Uterus (tissue), 2 donors: ENCODE results near the gene CHMP6.

Experiments
- POLR2A ChIP-seq, 2 donors: fragments of 450-650 bp; IDR thresholded peaks; one replicate each; pipeline ENCODE4 v1.6.1; 2016; ENCODE audit warnings: antibody characterized with exemption in 2 of 2, mild to moderate bottlenecking in 1 of 2, moderate library complexity in 1 of 2
- TF ChIP-seq, protein P1 (sequence below), 4 experiments: fragments of 200-600 bp in 2 of 4; fragments of 450-650 bp in 2 of 4; sonication (generic) in 2 of 4; IDR thresholded peaks; one replicate each; pipeline ENCODE4 v1.5.1; 2016 to 2019; ENCODE audit warnings: antibody characterized with exemption in 4 of 4, mild to moderate bottlenecking in 2 of 4, moderate library complexity in 1 of 4

DNA sequence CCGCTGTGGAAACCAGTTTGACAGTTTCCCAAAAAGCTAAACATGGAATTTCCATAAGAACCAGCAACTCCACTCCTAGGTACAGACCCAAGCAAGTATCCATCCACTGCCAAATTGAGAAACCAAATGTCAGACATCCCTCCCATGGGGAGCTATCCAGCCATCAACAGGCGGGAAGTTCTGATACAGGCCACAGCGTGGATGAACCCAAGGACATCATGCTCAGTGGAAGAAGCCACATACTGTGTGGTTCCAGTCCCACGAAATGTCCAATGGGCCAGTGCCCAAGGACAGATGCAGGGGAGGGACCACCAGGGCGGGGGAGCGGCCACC lies 30.7 kb downstream of the CHMP6 start:
- no peak for TF ChIP-seq POLR2A (IDR thresholded peaks at IDR 0.05)
- TF ChIP-seq, protein P1, sequence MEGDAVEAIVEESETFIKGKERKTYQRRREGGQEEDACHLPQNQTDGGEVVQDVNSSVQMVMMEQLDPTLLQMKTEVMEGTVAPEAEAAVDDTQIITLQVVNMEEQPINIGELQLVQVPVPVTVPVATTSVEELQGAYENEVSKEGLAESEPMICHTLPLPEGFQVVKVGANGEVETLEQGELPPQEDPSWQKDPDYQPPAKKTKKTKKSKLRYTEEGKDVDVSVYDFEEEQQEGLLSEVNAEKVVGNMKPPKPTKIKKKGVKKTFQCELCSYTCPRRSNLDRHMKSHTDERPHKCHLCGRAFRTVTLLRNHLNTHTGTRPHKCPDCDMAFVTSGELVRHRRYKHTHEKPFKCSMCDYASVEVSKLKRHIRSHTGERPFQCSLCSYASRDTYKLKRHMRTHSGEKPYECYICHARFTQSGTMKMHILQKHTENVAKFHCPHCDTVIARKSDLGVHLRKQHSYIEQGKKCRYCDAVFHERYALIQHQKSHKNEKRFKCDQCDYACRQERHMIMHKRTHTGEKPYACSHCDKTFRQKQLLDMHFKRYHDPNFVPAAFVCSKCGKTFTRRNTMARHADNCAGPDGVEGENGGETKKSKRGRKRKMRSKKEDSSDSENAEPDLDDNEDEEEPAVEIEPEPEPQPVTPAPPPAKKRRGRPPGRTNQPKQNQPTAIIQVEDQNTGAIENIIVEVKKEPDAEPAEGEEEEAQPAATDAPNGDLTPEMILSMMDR (IDR thresholded peaks at IDR 0.05): no peak
